DOHH2 (cell line): ENCODE measurements around the gene PRDM15.

Source experiments
- CTCF ChIP-seq: fragments of 200-600 bp; sonication (generic); IDR thresholded peaks from one replicate; pipeline ENCODE4 v1.5.1; 2014; ENCODE audit warnings: antibody characterized with exemption, mild to moderate bottlenecking, low read depth, low read length; ENCODE audit not compliant: poor library complexity, severe bottlenecking
- EZH2phosphoT487 ChIP-seq: fragments of 200-600 bp; sonication (generic); IDR thresholded peaks from 2 replicates; pipeline ENCODE4 v1.6.1; 2017; ENCODE audit warnings: borderline replicate concordance, mild to moderate bottlenecking, antibody characterized with exemption, low read length, moderate library complexity, mixed read lengths

GRCh38 chr21:41913230-41913629, 34.1 kb upstream of the PRDM15 start:
- TF ChIP-seq CTCF: no peak
- TF ChIP-seq EZH2phosphoT487: no peak
